Stimulated activated CD8-positive, alpha-beta memory T cell treated with anti-CD3 and anti-CD28 coated beads, Interleukin-4, amount 100 ng/mL, for 1 hour (primary cell): ENCODE measurements around the gene PCDHGA1.
"Not testable (repeated sequence)": the region's sequence is repeated elsewhere in the genome, so short reads cannot be mapped to it uniquely, and the experiment has no call there.

Source experiments
- DNase-seq, 2 donors: peaks; one replicate each; pipeline ENCODE4 v3.0.0-alpha.2; 2020; ENCODE audit warnings: low read depth in 2 of 2, low spot score in 1 of 2

PCDHGA1 gene

DNA sequence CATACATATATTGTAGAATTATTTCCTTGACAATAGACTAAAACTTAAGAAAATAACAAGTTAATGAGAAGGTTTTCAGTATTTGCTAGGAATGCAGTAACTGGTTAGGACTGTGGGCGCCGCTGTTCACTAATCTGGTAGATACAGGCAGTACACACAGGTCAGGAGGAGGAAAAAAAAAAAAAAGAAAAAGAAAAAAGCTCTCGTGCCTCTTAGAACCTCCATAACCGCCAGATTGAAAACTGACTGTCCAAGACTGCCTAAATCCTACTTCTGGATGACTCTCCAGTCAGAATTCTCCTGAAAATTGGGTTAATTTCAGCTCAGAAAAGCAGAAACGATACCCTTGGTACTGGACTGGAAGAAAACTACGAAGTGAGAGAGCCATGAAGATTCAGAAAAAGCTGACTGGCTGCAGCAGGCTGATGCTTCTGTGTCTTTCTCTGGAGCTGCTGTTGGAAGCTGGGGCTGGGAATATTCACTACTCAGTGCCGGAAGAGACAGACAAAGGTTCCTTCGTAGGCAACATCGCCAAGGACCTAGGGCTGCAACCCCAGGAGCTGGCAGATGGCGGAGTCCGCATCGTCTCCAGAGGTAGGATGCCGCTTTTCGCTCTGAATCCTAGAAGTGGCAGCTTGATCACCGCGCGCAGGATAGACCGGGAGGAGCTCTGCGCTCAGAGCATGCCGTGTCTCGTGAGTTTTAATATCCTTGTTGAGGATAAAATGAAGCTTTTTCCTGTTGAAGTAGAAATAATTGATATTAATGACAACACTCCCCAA, at the start of gene PCDHGA1:
Gene PCDHGA1 (plus strand): TSS at position 216 of the 782 bp plus-strand sequence.
- DNase-seq, result no peak

DNA sequence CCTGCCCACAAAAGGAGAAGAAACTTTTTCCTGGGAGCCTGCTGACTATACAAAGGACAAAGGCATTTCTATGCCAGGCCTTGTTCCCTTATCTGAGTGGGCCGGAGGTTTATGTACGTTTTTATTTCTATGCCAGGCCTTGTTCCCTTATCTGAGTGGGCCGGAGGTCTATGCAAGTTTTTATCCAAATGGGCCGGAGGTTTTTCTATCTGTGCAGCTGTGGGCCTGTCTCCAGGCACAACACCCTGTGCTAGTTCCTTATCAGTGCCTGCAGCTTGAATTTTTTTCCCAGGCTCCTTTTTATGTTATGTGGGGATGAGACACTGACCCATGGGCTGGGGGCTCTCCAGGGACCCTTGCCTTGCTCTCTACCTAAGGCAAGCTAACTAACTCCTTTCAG, 31.9 kb upstream of the PCDHGA1 start:
- no peak for DNase-seq

DNA sequence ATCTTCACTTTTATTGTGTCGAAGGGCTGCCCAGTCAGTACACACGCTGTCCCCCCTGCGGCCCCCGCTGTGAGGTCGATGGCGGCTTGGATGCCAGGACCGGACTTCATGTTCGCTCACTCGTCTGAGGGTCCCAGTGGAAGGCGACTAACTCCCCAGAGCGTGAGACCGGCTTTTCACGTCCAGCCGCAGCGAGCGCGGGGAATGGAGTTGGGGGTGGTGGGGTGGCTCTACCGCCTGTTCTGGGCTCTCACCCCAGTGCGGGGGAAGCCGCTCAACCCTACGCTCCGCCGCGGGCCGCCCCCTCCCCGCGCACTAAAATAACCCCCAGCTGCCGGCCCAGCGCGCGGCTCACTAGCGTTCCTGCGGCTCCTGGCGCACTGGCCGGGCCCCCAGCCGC, 26.6 kb upstream of the PCDHGA1 start, which contains the start of gene SLC25A2:
Gene SLC25A2 (minus strand): TSS at position 294 of the 400 bp plus-strand sequence. CDS start 184 bp downstream, at position 110.
- no peak for DNase-seq

DNA sequence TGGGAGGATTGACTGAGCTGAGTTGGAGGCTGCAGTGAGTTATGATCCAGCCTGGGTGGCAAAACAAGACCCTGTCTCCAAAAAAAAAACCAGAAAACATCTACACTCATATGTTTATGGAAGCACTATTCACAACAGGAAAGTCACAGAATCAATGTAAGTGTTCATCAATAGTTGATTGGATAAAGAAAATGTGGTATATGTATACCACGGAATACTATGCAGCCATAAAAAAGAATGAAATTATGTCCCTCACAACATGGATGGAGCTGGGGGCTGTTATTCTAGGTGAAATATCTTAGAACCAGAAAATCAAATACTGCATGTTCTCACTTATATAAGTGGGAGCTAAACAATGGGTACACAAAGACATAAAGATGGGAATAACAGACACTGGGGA, 23.7 kb upstream of the PCDHGA1 start:
- DNase-seq, result no peak

DNA sequence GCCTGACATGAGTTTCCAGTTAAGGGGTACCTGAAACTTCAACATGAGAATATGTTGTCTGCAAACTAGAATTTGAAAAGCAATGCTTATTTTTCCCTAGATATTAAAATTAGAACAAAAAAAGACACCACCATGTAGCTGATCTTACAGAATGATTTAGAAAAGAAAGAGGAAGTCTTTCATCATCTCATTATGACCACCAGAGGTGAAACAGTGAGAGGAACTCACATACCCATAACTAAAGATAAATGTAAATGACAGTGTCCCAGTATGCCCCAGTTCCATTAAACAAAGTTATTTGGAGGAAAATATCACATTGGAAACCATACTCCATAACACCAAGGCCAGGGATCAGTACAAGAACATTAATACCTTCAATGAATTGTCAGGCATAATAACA, 16.6 kb upstream of the PCDHGA1 start:
- DNase-seq, result no peak

DNA sequence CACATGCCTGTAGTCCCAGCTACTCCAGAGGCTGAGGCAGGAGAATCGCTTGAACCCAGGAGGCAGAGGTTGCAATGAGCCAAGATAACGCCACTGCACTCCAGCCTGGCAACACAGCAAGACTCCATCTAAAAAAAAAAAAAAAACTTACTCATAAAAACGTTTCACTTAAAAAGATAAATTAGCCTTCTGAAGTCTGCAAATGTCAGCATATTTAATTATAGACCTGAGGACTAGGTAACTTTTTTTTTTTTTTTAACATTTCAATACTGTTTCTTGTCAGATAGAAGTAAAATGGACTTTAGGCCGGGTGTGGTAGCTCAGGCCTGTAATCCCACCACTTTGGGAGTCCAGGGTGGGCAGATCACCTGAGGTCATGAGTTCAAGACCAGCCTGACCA, 13.4 kb upstream of the PCDHGA1 start:
- DNase-seq, result not testable (repeated sequence)

DNA sequence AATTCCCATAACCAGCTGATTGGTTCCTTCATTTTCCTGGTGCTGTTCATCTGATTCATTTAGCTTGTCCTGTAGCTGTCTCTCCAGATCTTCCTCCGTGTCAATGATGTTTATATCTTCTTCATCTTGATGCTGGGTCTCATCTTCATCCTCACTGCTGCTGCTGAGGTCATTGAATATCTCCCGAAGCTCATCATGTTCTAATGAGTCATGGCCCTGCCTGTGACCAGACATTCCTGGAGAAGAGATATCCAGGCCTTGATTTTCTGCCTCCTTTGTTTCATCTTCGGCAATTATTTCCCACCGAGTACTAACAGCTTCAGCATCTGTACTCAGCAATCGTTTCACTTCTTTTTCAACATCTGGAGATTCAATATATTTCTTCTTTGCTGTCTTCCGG, 11.1 kb upstream of the PCDHGA1 start:
- DNase-seq, result no peak

DNA sequence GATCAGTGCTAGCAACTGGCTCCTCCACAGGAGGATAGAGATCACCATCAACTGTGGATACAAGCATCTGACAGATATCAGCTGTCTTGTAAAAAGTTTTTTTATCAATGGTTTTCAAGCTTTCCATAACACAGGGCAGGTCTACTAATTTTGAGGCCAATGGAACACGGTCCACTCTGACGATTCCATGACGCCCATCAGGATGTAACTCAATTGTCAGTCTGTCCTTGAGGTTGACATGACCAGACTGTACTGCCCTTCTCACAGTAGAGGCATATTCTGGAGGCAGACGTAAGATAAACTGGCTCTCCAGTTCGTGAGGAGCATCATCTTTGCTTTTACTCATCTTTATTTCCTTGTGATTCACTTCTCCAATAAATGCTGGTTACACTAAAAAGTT, 10.6 kb upstream of the PCDHGA1 start:
- no peak for DNase-seq

DNA sequence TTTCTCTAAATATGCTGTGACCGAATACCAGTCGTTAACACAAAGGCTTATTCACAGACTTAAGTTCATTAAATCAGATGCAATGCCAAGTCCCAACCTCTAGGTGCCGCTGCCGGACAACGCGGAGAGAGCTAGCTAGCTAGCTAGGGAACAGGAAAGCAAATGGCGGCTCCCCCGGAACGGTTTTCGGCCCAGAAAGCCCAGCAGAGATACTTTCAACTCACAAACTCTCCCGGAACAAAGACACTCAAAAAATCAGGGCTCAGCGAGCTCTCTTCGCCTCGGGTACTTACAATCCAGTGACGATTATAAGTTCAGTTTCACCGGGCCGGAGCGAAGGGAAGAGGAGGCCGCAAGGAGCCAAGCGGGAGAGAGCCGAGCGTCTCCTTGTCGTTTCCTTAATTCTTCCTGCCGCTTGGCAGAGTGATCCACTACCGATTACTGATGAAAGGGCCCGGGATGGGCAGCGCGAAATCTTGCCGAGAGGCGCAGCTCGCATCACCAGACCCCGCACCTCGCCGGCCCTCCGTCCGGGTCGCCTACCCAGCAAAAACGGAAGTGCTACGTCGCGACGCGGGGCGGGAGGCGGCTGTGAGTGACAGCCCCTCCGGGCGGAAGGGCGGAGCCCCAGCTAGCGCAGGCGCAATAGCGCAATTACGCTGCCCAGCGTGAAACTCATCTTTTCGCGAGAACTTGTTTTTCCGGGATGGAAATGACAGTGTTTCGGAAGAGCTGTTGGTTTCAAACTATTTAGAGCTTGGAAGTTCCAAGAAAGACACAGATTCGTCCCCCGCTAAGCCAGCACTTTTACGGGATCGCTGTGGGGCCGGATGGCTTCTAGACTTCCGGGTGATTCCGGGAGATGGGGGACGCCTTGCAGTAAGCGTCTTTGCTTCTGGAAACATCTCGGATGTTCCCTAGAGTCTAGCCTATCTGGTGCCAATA, 9.8 kb upstream of the PCDHGA1 start, which contains the start of gene TAF7:
Gene TAF7 (minus strand): TSS at position 560 of the 945 bp plus-strand sequence. CDS start 740 bp downstream, outside the sequence.
- peak; percentile 78 to 86 for DNase-seq

DNA sequence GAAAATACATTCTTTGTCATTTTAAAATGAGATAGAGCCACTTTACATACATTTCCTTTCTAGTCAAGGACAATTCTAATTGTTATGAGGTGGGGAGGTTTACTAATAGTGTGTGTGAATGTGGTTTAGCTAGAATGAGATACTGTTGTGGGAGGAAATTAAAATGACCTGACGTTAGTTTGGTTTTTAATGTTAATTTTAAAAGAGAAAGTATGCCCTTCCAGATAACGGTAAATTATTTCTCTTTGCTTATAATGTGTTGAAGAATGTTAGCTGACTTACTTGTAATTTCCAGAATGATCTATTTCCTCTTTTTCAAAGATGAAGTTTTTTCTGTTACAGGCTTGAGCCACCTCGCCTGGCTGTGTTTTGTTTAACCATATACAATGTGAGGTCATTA, 8.1 kb upstream of the PCDHGA1 start:
- DNase-seq, result no peak

DNA sequence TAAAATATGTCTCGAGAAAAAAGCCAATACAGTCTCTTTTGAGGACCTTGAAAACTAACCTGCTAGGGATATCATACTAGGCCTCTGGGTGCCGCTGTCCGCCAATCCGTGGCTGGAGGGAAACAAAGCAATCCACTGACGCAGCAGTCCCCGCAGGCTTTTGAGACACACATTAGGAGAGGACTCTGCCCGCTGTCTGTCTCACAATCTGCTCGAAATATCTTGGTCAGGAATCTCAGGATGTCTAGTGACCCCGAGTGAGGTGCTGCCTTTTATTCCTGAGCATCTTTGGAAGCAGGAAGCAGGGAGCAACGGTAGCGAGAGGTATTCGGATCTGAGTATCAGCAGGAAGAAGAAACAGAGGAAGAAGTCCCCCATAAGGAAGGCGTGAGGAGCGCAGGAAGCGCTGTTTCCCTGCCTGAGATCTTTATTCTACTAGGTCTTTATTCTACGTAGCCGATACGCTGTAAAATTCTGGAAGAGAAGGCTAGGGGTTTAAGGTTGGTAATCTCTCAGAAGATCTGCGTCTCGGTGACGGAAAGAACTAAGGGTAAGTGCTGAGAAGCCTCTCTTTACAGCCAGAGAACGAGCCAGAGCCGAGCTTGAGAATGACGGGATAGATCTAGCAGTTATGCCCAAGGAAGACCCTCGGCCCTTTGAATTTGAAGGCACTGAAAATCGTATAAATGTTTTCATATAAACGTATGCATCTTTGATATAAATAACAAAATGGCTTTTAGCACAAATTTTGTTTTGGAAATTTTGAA, 4.0 kb upstream of the PCDHGA1 start:
- DNase-seq, result peak; percentile 33 to 54

DNA sequence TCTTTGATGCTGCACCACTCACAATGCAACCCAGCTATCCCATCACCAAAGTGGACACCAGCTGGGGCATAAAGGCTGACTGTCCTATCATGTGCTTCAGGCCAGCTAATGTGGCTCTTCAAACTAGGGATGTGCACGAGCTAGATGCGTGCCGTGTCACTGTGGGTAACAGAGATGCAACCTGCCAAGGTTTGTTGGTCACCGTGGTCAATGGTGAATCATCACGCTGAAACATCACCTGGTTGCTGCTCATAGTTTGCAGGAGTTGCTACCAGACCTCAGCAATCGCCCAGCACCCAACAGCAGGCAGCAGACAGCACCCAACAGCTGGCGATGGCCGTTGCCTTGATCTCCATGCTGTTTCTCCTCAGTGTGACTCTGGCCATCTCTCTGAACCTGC, 2.1 kb upstream of the PCDHGA1 start:
- DNase-seq, result no peak

DNA sequence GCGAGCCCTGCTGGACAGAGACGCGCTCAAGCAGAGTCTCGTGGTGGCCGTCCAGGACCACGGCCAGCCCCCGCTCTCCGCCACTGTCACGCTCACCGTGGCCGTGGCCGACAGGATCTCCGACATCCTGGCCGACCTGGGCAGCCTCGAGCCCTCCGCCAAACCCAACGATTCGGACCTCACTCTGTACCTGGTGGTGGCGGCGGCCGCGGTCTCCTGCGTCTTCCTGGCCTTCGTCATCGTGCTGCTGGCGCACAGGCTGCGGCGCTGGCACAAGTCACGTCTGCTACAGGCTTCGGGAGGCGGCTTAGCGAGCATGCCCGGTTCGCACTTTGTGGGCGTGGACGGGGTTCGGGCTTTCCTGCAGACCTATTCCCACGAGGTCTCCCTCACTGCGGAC, 2.3 kb downstream of the PCDHGA1 start:
- not testable (repeated sequence) for DNase-seq

DNA sequence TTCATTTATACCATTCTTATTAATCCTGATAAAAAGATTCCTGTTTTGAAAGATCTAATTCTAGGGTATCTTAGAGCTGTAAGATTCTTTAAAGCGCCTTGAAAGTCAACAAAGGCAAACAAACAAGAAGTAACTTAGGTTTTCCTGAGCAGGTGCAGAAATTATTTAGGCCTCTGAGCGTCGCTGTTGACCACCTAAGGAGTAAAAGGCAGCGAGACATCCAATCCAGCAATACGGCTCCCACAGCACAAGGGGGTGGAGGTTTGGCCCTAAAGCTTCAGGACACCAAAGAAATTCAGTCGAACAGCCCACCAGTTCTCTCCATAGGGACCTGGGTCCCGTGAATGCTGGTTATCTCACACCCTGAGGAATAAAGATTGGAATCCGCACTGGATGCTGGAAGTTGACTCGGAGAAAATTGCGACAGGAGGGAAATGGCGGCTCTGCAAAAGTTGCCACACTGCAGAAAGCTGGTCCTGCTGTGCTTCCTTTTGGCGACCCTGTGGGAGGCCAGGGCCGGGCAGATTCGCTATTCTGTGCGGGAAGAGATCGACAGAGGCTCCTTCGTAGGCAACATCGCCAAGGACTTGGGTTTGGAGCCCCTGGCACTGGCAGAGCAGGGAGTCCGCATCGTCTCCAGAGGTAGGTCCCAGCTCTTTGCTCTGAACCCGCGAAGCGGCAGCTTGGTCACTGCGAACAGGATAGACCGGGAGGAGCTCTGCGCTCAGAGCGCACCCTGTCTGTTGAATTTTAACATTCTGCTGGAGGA, 8.4 kb downstream of the PCDHGA1 start, which contains the start of gene PCDHGA2:
Gene PCDHGA2 (plus strand): TSS at position 223 of the 769 bp plus-strand sequence.
- no peak for DNase-seq

DNA sequence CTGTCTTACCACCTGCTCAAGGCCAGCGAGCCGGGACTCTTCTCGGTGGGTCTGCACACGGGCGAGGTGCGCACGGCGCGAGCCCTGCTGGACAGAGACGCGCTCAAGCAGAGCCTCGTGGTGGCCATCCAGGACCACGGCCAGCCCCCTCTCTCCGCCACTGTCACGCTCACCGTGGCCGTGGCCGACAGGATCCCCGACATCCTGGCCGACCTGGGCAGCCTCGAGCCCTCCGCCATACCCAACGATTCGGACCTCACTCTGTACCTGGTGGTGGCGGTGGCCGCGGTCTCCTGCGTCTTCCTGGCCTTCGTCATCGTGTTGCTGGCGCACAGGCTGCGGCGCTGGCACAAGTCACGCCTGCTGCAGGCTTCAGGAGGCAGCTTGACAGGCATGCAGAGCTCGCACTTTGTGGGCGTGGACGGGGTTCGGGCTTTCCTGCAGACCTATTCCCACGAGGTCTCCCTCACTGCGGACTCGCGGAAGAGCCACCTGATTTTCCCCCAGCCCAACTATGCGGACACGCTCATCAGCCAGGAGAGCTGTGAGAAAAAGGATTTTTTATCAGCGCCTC, 10.6 kb downstream of the PCDHGA1 start:
- not testable (repeated sequence) for DNase-seq

DNA sequence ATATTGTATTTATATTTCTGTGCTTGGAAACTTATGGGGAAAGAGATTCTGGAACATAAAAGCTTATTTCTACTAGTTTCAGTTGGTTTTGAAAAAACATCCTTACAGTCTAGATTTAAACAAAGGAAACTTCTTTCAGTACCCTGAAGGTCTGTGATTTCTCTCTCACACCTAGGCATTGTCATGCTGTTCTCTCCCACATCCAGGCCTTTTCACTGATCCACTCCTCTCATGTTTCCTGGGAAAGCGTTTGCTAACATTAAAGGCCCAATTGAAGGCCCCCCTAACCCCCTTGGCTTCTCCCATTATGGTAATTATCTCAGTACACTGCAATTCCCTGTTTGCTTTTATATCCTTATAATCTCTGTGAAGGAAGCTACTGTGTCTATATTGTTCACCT, 12.5 kb downstream of the PCDHGA1 start:
- no peak for DNase-seq

DNA sequence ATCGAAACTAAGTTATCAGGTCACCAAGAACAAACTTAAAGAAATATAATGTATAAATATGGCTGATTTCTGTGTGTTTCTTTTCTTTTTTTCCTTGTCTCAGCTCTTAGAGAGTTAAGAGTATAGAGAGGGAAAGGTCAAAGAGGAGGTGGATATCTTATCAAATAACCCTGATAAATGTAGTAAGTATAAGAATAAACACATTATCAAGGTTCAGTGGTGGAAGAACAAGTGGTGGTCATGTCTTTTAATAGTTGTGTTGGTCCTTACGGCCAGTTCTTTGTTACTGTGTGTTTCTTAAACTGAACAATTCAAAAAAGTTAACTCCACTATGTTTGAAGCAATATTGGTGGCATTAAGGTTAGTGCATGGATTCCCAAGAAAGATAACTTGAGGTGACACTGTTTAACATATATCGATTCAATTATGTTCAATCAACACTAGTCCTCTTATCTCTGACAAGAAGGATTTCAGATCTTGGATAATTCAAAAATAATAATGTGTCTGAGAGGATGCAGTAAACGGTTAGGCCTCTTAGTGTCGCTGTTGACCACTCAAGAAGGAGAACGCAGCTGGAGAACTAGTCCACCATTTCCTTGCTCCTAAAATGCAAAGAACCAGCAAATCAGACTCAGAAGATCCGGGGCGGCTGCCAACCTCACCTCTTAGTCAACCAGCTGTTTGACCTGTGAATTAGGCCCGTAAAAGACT, 13.1 kb downstream of the PCDHGA1 start, which contains the start of gene PCDHGA3:
Gene PCDHGA3 (plus strand): TSS at position 588 of the 711 bp plus-strand sequence. CDS start 205 bp downstream, outside the sequence.
- no peak for DNase-seq

DNA sequence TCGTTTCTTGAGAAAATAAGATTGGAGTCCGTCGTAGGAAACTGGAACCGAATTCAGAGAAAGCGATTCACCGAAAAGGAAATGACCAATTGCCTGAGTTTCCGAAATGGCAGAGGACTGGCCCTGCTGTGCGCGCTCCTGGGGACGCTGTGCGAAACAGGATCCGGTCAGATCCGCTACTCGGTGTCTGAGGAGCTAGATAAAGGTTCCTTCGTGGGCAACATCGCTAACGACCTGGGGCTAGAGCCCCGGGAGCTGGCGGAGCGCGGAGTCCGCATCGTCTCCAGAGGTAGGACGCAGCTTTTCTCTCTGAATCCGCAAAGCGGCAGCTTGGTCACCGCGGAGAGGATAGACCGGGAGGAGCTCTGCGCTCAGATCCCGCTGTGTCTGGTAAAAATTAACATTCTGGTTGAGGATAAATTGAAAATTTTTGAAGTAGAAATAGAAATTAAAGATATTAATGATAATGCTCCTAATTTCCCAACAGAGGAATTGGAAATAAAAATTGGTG, 13.7 kb downstream of the PCDHGA1 start:
- DNase-seq, result no peak

DNA sequence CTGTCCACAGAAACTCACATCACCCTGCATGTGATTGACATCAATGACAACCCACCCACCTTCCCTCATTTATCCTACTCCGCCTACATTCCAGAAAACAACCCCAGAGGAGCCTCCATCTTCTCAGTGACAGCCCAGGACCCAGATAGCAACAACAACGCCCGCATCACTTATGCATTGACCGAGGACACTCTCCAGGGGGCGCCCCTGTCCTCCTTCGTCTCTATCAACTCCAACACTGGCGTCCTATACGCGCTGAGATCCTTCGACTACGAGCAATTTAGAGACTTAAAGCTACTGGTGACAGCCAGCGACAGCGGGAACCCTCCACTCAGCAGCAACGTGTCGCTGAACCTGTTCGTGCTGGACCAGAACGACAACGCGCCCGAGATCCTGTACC, 15.0 kb downstream of the PCDHGA1 start:
- no peak for DNase-seq
